B cell (primary cell): ENCODE data around the gene MID2. TPM values are rescaled to one million over a fixed set of nuclear protein-coding genes. Genes with fewer than 3 reads are reported as not detected.

ENCODE experiments used
- ATAC-seq: fragments of 200-7000 bp; cut with Tn5 transposase; one replicate; pipeline ENCODE4 v1.10.0; 2021; ENCODE audit warnings: low read depth, mild to moderate bottlenecking, moderate number of reproducible peaks, moderate library complexity
- CTCF ChIA-PET: fragments of 350-600 bp; sonication (Branson Sonifier 250); formaldehyde crosslinking; loops from one replicate; lab custom pipeline; 2021; ENCODE audit warnings: antibody characterized with exemption, inconsistent platforms; lab: Charles Lee
- POLR2A ChIA-PET: fragments of 350-600 bp; sonication (Branson Sonifier 250); formaldehyde crosslinking; loops from one replicate; lab custom pipeline; 2021; ENCODE audit warnings: antibody characterized with exemption; lab: Charles Lee
- DNase-seq: peaks from one replicate; pipeline ENCODE4 v3.0.0; 2013
- H2AFZ ChIP-seq: 2 replicates; pipeline ENCODE4 v1.6.1; 2012; ENCODE audit warnings: mild to moderate bottlenecking, low read depth, low read length; ENCODE audit not compliant: insufficient read depth, poor library complexity, severe bottlenecking
- H3K27ac ChIP-seq, 2 donors: 1 replicate in 1 of 2; 2 replicates in 1 of 2; pipeline ENCODE4 v1.5.1; 2012 to 2013; ENCODE audit warnings: low read length in 2 of 2, mild to moderate bottlenecking in 2 of 2, moderate library complexity in 1 of 2
- H3K27me3 ChIP-seq, 4 experiments: fragments of 200-600 bp in 1 of 4; sonication (generic) in 1 of 4; replicated peaks in 1 of 4; 1 replicate in 2 of 4; 2 replicates in 2 of 4; pipeline versions ENCODE4 v1.6.1 to v1.7.0; 2013 to 2016; ENCODE audit warnings: low read length in 3 of 4, mild to moderate bottlenecking in 2 of 4, mixed read lengths in 1 of 4, moderate library complexity in 1 of 4; ENCODE audit not compliant: insufficient read depth in 4 of 4, control insufficient read depth in 3 of 4; ENCODE audit errors: control extremely low read depth in 1 of 4
- H3K36me3 ChIP-seq, 2 experiments: replicated peaks in 1 of 2; 1 replicate in 1 of 2; 2 replicates in 1 of 2; pipeline versions ENCODE4 v1.6.1 to v1.7.1; 2013; ENCODE audit warnings: low read length in 1 of 2; ENCODE audit not compliant: insufficient read depth in 2 of 2, control insufficient read depth in 1 of 2; ENCODE audit errors: control extremely low read depth in 1 of 2, extremely low read depth in 1 of 2
- H3K4me1 ChIP-seq, 2 donors: fragments of 200-600 bp in 1 of 2; sonication (generic) in 1 of 2; 1 replicate in 1 of 2; 2 replicates in 1 of 2; pipeline versions ENCODE4 v1.5.1 to v1.6.1; 2013 to 2017; ENCODE audit warnings: low read length in 2 of 2; ENCODE audit not compliant: control insufficient read depth in 2 of 2, insufficient read depth in 2 of 2
- H3K4me2 ChIP-seq: replicated peaks from 2 replicates; pipeline ENCODE3; 2012; ENCODE audit warnings: mild to moderate bottlenecking, low read depth, low read length; ENCODE audit not compliant: poor library complexity, severe bottlenecking
- H3K4me3 ChIP-seq, 5 experiments: fragments of 200-600 bp in 1 of 5; sonication (generic) in 1 of 5; 1 replicate in 3 of 5; 2 replicates in 2 of 5; pipeline versions ENCODE4 v1.5.1 to v1.7.0; 2011 to 2016; ENCODE audit warnings: low read length in 4 of 5, mild to moderate bottlenecking in 4 of 5, low read depth in 2 of 5, control low read depth in 1 of 5, moderate library complexity in 1 of 5; ENCODE audit not compliant: insufficient read depth in 1 of 5; ENCODE audit errors: control extremely low read depth in 1 of 5, extremely low read depth in 1 of 5
- H3K79me2 ChIP-seq: fragments of 200-600 bp; sonication (generic); one replicate; pipeline ENCODE4 v1.6.0; 2016; ENCODE audit warnings: low read length; ENCODE audit not compliant: control insufficient read depth, insufficient read depth
- H3K9ac ChIP-seq: fragments of 200-600 bp; sonication (generic); 2 replicates; pipeline ENCODE4 v1.6.1; 2017; ENCODE audit warnings: mild to moderate bottlenecking, low read length, moderate library complexity
- H3K9me3 ChIP-seq, 3 donors: one replicate each; pipeline versions ENCODE4 v1.6.1 to v1.7.1; 2013; ENCODE audit warnings: low read length in 2 of 3; ENCODE audit not compliant: control insufficient read depth in 2 of 3, insufficient read depth in 1 of 3; ENCODE audit errors: control extremely low read depth in 1 of 3
- H4K20me1 ChIP-seq: 2 replicates; pipeline ENCODE4 v1.6.0; 2012; ENCODE audit warnings: mild to moderate bottlenecking, low read length; ENCODE audit not compliant: insufficient read depth, control insufficient read depth, poor library complexity, severe bottlenecking
- H3K27ac Mint-ChIP-seq: one replicate; pipeline ENCODE4 v1.8.0; 2021; ENCODE audit warnings: mixed read lengths
- H3K27me3 Mint-ChIP-seq: one replicate; pipeline ENCODE4 v1.8.0; 2021; ENCODE audit warnings: mixed read lengths
- H3K4me1 Mint-ChIP-seq: one replicate; pipeline ENCODE4 v1.8.0; 2021; ENCODE audit warnings: mixed read lengths
- H3K4me3 Mint-ChIP-seq: one replicate; pipeline ENCODE4 v1.8.0; 2021; ENCODE audit warnings: mixed read lengths
- H3K9me3 Mint-ChIP-seq: one replicate; pipeline ENCODE4 v1.8.0; 2022; ENCODE audit warnings: mixed read lengths; ENCODE audit not compliant: insufficient read depth
- CTCF ChIP-seq: fragments of 200-600 bp; IDR thresholded peaks from one replicate; pipeline ENCODE4 v1.8.0; 2022; ENCODE audit warnings: antibody characterized with exemption, mild to moderate bottlenecking
- EZH2 ChIP-seq: IDR thresholded peaks from 2 replicates; pipeline ENCODE4 v1.6.1; 2012; ENCODE audit warnings: borderline replicate concordance, low read depth, mild to moderate bottlenecking, moderate library complexity, low read length; ENCODE audit not compliant: insufficient read depth, poor library complexity, severe bottlenecking
- WGBS: methylation state at CpG from one replicate; pipeline ENCODE4 v1.1.5; 2013; ENCODE audit warnings: missing lambda C conversion rate; ENCODE audit not compliant: insufficient coverage; 5-methylcytosine and 5-hydroxymethylcytosine counted together
- intact Hi-C: fragments of 100-400 bp; cut with micrococcal nuclease; formaldehyde crosslinking; loops from one replicate; pipeline ENCODE4 v1.10.0; 2022
- polyA plus RNA-seq: library from polyadenylated mRNA; depleted of rRNA; stranded (reverse); fragments of >200 nt; gene quantifications from 2 replicates; pipeline ENCODE4 v1.2.3, GENCODE V29; 2012
- total RNA-seq, 2 donors: library from RNA; stranded (reverse); fragments of 120-200 nt in 1 of 2; gene quantifications; 1 replicate in 1 of 2; 2 replicates in 1 of 2; pipeline versions ENCODE4 v1.2.3 to v1.2.4, GENCODE V29; 2013 to 2022

MID2 gene
- total and polyA plus RNA-seq, 2 donors (not counting 1 experiment from before 2014, with no cell fraction given) = 1.7 to 5.8 TPM

- no peak for TF ChIP-seq CTCF
- no peak for ATAC-seq
- intact Hi-C loops = no loop called here
- no peak overlapping the region for H3K27ac ChIP-seq
- H2AFZ ChIP-seq = no peak overlapping the region
- DNase-seq = no peak
- ChIA-PET POLR2A (no interaction called here), CTCF (no interaction called here)
- H3K27me3 ChIP-seq = no peaks in the 10 kb centered on the region
- Mint-ChIP-seq H3K4me3 (no peak overlapping the region), H3K27me3 (peaks cover 4% of the 10 kb centered on the region), H3K27ac (no peak overlapping the region), H3K4me1 (peaks cover 2% of the 10 kb centered on the region), H3K9me3 (peaks cover 2% of the 10 kb centered on the region)
- no peaks in the 10 kb centered on the region for H3K79me2 ChIP-seq
- peaks cover 0 to 8% (median 6%) of the 10 kb centered on the region in 3 donors for H3K9me3 ChIP-seq
- H3K9ac ChIP-seq = no peak overlapping the region
- no peaks in the 10 kb centered on the region for H3K4me1 ChIP-seq
- no peaks in the 10 kb centered on the region for H4K20me1 ChIP-seq
- H3K4me3 ChIP-seq = no peak overlapping the region
- H3K36me3 ChIP-seq = no peaks in the 10 kb centered on the region
- H3K4me2 ChIP-seq = no peak overlapping the region
These were observed 6.7 kb upstream of the MID2 start for GRCh38 chrX:107818900-107819521.

- Histone ChIP-seq H3K79me2 (no peaks in the 10 kb centered on the region), H3K27ac (no peak overlapping the region), H3K9ac (no peak overlapping the region), H3K9me3 (peaks cover 0 to 8% (median 6%) of the 10 kb centered on the region in 3 donors), H2AFZ (no peak overlapping the region), H3K4me1 (peaks cover 4 to 5% of the 10 kb centered on the region in 2 donors), H3K4me2 (no peak overlapping the region), H3K4me3 (no peak overlapping the region), H3K27me3 (peaks cover 0 to 18% (median 4%) of the 10 kb centered on the region in 4 experiments), H4K20me1 (no peaks in the 10 kb centered on the region), H3K36me3 (no peaks in the 10 kb centered on the region)
- peaks cover 13% of the 10 kb centered on the region for H3K4me1 Mint-ChIP-seq
- ATAC-seq (no peak), DNase-seq (no peak)
- TF ChIP-seq CTCF = no peak
- no peak for TF ChIP-seq EZH2
- H3K4me3 Mint-ChIP-seq = no peak overlapping the region
- WGBS = no CpG with 5 or more reads among the region's 2 CpGs
- intact Hi-C loops = no loop called here
- ChIA-PET POLR2A (no interaction called here), CTCF (no interaction called here)
- no peak overlapping the region for H3K27ac Mint-ChIP-seq
- peaks cover 2% of the 10 kb centered on the region for H3K9me3 Mint-ChIP-seq
- peaks cover 27% of the 10 kb centered on the region for H3K27me3 Mint-ChIP-seq
These were observed 2.6 kb upstream of the MID2 start for GRCh38 chrX:107823042-107823441.
